Prostate gland (tissue), 2 donors: Measurements from ENCODE around the gene MOGAT2. TPM values are rescaled to one million over a fixed set of nuclear protein-coding genes. Genes with fewer than 3 reads are reported as not detected.

Source experiments
- DNase-seq: peaks from one replicate; pipeline ENCODE4 v3.0.0-alpha.2; 2019; ENCODE audit warnings: low spot score
- H3K27ac ChIP-seq, 2 donors: fragments of 200-600 bp; sonication (generic); 2 replicates each; pipeline ENCODE4 v1.5.1; 2017 to 2019
- H3K27me3 ChIP-seq: fragments of 200-600 bp; sonication (generic); replicated peaks from 2 replicates; pipeline ENCODE4 v1.5.1; 2019; ENCODE audit not compliant: insufficient read depth
- H3K36me3 ChIP-seq, 2 donors: fragments of 200-600 bp; sonication (generic); 1 replicate in 1 of 2; 2 replicates in 1 of 2; pipeline versions ENCODE4 v1.5.1 to v1.8.1; 2017 to 2019
- H3K4me1 ChIP-seq: fragments of 200-600 bp; sonication (generic); replicated peaks from 2 replicates; pipeline ENCODE4 v1.5.1; 2019
- H3K4me3 ChIP-seq, 2 donors: fragments of 200-600 bp; sonication (generic); 2 replicates each; pipeline ENCODE4 v1.5.1; 2017 to 2019
- H3K9me3 ChIP-seq: fragments of 200-600 bp; sonication (generic); 2 replicates; pipeline ENCODE4 v1.5.1; 2017
- POLR2A ChIP-seq: fragments of 450-650 bp; IDR thresholded peaks from one replicate; pipeline ENCODE4 v1.6.1; 2016; ENCODE audit warnings: antibody characterized with exemption, mild to moderate bottlenecking
- POLR2AphosphoS5 ChIP-seq: sonication (generic); formaldehyde crosslinking; IDR thresholded peaks from one replicate; pipeline ENCODE4 v1.6.1; 2017; ENCODE audit warnings: antibody characterized with exemption
- WGBS: methylation state at CpG from one replicate; pipeline ENCODE4 v1.1.5; 2018; 5-methylcytosine and 5-hydroxymethylcytosine counted together
- intact Hi-C: fragments of 100-400 bp; cut with DNase I; formaldehyde crosslinking; loops from one replicate; pipeline ENCODE4 v1.14.2; 2022
- total RNA-seq, 2 donors: library from RNA; depleted of rRNA; stranded (reverse); fragments of >200 nt; gene quantifications; one replicate each; pipeline ENCODE4 v1.1.0, GENCODE V29; 2016
- TF ChIP-seq, protein P1 (sequence below), 4 experiments: fragments of 200-600 bp in 2 of 4; fragments of 450-650 bp in 2 of 4; sonication (generic) in 2 of 4; IDR thresholded peaks; 1 replicate in 3 of 4; 2 replicates in 1 of 4; pipeline ENCODE4 v1.5.1; 2016 to 2019; ENCODE audit warnings: antibody characterized with exemption in 4 of 4, mild to moderate bottlenecking in 2 of 4, moderate library complexity in 2 of 4

The MOGAT2 gene
- total RNA-seq, 2 donors from 2014 or later: 0.62 to 4.1 TPM

DNA sequence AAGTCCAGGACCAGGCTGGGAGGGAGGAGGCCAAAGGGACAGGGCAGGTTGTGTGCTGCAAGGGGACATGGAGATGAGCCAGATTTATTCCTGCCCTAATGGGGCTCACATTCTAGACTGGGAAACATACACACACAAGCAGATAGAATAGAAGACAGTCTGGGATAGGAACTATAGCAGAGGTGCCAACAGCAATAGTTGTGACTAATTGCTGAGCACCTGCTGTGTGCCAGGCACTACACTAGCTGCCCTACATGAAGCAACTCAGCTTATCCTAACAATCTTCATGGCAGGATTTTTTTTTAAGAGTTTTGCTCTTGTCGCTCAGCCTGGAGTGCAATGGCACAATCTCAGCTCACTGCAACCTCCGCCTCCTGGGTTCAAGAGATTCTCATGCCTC lies 11.4 kb downstream of the MOGAT2 start:
- no peaks in the 10 kb centered on the region for H3K9me3 ChIP-seq
- 95% methylated on average over 2 of the region's 2 CpGs for whole genome bisulfite sequencing
- TF ChIP-seq POLR2AphosphoS5: no peak
- no peak for TF ChIP-seq POLR2A
- TF ChIP-seq, protein P1, sequence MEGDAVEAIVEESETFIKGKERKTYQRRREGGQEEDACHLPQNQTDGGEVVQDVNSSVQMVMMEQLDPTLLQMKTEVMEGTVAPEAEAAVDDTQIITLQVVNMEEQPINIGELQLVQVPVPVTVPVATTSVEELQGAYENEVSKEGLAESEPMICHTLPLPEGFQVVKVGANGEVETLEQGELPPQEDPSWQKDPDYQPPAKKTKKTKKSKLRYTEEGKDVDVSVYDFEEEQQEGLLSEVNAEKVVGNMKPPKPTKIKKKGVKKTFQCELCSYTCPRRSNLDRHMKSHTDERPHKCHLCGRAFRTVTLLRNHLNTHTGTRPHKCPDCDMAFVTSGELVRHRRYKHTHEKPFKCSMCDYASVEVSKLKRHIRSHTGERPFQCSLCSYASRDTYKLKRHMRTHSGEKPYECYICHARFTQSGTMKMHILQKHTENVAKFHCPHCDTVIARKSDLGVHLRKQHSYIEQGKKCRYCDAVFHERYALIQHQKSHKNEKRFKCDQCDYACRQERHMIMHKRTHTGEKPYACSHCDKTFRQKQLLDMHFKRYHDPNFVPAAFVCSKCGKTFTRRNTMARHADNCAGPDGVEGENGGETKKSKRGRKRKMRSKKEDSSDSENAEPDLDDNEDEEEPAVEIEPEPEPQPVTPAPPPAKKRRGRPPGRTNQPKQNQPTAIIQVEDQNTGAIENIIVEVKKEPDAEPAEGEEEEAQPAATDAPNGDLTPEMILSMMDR (IDR thresholded peaks at IDR 0.05): no peak
- no peak for DNase-seq
- H3K4me3 ChIP-seq: no peak overlapping the region
- intact Hi-C loops: no loop called here
- H3K36me3 ChIP-seq: no peaks in the 10 kb centered on the region
- no peaks in the 10 kb centered on the region for H3K27me3 ChIP-seq
- H3K27ac ChIP-seq: no peak overlapping the region
- no peaks in the 10 kb centered on the region for H3K4me1 ChIP-seq

DNA sequence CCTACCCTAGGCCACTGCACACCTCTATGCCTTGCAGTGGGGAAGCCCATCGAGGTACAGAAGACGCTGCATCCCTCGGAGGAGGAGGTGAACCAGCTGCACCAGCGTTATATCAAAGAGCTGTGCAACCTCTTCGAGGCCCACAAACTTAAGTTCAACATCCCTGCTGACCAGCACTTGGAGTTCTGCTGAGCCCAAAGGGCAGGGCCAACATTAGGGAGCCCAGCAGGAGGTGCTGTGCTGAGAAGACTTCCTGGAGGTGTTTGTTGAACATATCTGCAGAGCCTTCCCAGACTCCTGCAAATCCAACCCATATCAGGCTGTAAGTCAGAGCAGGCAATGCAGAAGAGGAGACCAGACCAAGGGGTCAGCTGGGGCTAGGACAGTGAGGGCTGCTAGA lies 13.5 kb downstream of the MOGAT2 start:
- H3K4me3 ChIP-seq: no peak overlapping the region
- no peak for DNase-seq
- no peak for TF ChIP-seq POLR2A
- TF ChIP-seq, protein P1 (IDR thresholded peaks at IDR 0.05): no peak
- TF ChIP-seq POLR2AphosphoS5: no peak
- H3K36me3 ChIP-seq: no peaks in the 10 kb centered on the region
- 95% methylated on average over 5 of the region's 5 CpGs for WGBS
- no peak overlapping the region for H3K27ac ChIP-seq
- intact Hi-C loops: no loop called here
- H3K4me1 ChIP-seq: no peaks in the 10 kb centered on the region
- H3K9me3 ChIP-seq: no peaks in the 10 kb centered on the region
- no peaks in the 10 kb centered on the region for H3K27me3 ChIP-seq

DNA sequence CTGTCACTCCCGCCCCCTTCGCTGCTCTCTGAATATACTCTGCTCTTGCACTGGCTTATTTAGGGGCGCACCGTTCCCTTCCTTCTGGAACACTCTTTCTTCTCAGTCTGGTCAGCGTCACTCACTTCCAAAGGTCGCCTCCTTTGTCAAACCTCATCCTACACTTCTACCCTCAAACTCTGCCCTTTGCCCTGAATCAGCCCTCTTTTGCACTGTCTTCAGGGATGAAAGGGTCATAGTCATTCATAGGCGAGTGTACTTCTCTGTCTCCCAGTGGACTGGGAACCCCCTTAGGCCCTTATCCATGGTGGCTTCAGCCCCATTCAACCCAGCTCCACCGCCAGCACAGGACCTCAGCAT lies 15.4 kb downstream of the MOGAT2 start:
- no peak overlapping the region for H3K27ac ChIP-seq
- H3K27me3 ChIP-seq: no peaks in the 10 kb centered on the region
- WGBS: 97% methylated on average over 8 of the region's 8 CpGs
- no peak for DNase-seq
- no peaks in the 10 kb centered on the region for H3K9me3 ChIP-seq
- intact Hi-C loops: no loop called here
- H3K4me1 ChIP-seq: no peaks in the 10 kb centered on the region
- no peak overlapping the region for H3K4me3 ChIP-seq
- H3K36me3 ChIP-seq: no peaks in the 10 kb centered on the region
- TF ChIP-seq POLR2AphosphoS5 (no peak), POLR2A (no peak)
- TF ChIP-seq, protein P1 (IDR thresholded peaks at IDR 0.05): no peak

DNA sequence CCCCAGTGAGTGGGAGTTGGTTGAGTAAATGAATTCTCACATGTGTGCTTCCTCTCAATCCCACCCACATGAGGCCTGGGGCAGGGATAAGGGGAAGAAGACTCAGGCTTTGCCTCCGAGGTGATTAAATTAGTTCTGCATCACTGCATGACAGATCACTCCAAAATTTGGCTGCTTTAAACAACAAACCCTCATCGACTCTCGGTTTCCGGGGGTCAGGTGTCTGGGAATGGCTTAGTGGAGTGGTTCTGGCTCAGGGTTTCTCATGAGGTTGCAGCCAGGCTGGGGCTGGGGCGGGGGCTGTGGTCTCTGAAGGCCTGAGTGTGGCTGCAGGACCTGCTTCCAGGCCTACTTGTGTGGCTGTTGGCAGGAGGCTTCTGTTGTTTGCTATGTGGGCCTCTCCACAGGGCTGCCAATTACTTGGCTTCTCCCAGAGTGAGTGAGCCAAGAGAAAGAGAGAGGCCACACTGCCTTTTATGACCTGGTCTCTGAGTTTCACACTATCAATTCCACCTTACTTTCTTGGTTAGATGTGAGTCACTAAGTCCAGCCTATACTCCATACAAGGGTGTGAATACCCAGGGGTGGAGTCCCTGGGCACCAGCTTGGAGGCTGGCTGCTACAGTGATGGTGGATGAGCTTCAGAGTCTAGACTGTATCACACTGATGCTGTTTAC lies 15.9 kb downstream of the MOGAT2 start:
- WGBS: 73% methylated on average over 5 of the region's 5 CpGs
- peak; percentile 13 for DNase-seq
- no peak overlapping the region for H3K27ac ChIP-seq
- H3K9me3 ChIP-seq: no peaks in the 10 kb centered on the region
- no peak overlapping the region for H3K4me3 ChIP-seq
- TF ChIP-seq POLR2A (no peak), POLR2AphosphoS5 (no peak)
- TF ChIP-seq, protein P1 (IDR thresholded peaks at IDR 0.05): no peak
- no peaks in the 10 kb centered on the region for H3K27me3 ChIP-seq
- intact Hi-C loops: no loop called here
- no peaks in the 10 kb centered on the region for H3K36me3 ChIP-seq
- H3K4me1 ChIP-seq: no peaks in the 10 kb centered on the region

DNA sequence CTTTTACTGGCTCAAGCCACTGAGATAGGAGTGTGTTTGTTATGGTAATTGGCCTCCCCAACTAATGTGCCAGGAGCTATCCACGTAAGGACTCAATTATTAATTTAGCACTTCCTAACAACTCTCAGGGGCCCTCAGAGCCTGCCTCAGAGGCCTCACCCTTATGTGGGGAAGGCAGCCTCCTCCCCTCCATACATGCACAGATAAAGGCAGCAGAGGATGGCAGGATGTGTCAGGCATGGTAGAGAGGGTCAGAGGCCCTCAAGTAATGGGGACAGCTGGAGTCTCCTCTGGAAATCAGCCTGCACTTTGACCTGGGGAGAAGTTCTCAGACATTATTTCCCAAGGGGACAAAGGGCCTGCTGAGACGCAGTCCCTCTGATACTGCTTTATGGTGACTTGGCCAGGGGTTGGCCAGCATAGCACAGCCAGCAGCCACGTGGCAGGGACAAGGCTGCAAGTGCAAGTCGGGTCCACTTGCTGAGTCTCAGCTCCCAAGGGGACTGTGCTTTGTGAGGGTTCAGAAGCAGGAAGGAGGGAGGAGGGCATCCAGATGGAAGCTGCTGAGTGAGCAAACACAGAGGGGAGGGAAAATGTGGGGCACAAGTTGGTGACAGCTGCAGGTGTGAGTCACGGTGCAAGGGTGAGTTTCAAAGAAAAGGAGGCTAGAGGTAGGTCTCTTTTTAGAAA lies 17.0 kb downstream of the MOGAT2 start:
- Histone ChIP-seq H3K36me3 (no peaks in the 10 kb centered on the region), H3K9me3 (no peaks in the 10 kb centered on the region), H3K27me3 (no peaks in the 10 kb centered on the region), H3K27ac (no peak overlapping the region), H3K4me3 (no peak overlapping the region), H3K4me1 (no peaks in the 10 kb centered on the region)
- 69% methylated on average over 5 of the region's 5 CpGs for WGBS
- intact Hi-C loops: no loop called here
- TF ChIP-seq, protein P1 (IDR thresholded peaks at IDR 0.05): no peak
- no peak for TF ChIP-seq POLR2A
- TF ChIP-seq POLR2AphosphoS5: no peak
- DNase-seq: no peak
